ENCODE measurements around the gene C10orf67.

GRCh38 chr10:23284674-23285335, 59.8 kb downstream of the C10orf67 start:
- TF ChIP-seq CTCF (IDR thresholded peaks at IDR 0.05; ENCODE audit: low read depth, low read length, poor library complexity, severe bottlenecking) (no peak), EZH2phosphoT487 (IDR thresholded peaks at IDR 0.05; ENCODE audit: borderline replicate concordance, low read length) (no peak)
